HG02571 (cell line): ENCODE measurements around the gene MCF2L.
"Not testable (repeated sequence)": the region's sequence is repeated elsewhere in the genome, so short reads cannot be mapped to it uniquely, and the experiment has no call there.

Source experiments
- ATAC-seq: cut with Tn5 transposase; IDR thresholded peaks from one replicate; pipeline ENCODE4 v1.9.1; 2021; ENCODE audit warnings: mild to moderate bottlenecking, moderate library complexity; ENCODE audit not compliant: unreplicated experiment

MCF2L gene

GRCh38 chr13:113090806-113091205 is 121.8 kb downstream of the MCF2L start:
- ATAC-seq, result no peak

GRCh38 chr13:113091211-113091771 is 122.3 kb downstream of the MCF2L start:
- no peak for ATAC-seq

DNA sequence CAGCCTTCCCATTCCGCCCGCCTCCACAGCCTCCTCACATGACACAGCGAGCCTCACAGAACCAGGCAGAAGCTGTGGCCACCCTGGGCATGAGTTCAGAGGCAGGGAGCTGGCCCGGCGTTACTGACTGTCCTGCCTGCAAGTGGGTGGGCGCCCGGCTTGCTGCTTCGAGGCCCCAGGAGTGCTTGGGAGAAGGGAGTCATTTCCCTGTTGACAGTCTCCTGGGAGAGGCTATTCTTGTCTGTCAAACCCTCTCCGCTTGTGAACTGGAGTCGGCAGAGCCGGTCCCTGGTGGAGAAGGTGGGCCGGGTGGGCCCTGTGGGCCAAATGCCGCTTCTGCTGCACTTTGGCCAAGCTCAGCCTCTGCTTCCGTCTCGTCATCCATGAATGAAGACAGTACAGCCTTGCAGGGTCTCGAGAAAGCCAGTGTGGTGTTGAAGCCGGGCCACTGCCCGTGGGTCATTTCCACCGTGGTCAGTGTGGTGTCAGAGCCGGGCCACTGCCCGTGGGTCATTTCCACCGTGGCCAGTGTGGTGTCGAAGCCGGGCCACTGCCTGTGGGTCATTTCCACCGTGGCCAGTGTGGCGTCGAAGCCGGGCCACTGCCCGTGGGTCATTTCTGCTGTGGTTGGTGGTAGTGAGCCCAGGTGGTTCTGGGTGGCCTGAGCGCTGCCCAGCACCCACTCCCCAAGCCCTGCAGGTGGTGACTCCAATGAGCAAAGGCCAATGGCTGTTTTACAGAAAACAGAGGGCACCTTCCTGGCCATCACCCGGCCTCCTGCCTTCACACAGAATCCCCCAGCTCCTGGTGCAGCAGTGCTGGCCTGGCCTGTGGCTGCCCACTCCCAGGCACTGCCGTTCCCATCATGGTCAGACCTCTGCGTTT is 123.1 kb downstream of the MCF2L start:
- ATAC-seq, result no peak

DNA sequence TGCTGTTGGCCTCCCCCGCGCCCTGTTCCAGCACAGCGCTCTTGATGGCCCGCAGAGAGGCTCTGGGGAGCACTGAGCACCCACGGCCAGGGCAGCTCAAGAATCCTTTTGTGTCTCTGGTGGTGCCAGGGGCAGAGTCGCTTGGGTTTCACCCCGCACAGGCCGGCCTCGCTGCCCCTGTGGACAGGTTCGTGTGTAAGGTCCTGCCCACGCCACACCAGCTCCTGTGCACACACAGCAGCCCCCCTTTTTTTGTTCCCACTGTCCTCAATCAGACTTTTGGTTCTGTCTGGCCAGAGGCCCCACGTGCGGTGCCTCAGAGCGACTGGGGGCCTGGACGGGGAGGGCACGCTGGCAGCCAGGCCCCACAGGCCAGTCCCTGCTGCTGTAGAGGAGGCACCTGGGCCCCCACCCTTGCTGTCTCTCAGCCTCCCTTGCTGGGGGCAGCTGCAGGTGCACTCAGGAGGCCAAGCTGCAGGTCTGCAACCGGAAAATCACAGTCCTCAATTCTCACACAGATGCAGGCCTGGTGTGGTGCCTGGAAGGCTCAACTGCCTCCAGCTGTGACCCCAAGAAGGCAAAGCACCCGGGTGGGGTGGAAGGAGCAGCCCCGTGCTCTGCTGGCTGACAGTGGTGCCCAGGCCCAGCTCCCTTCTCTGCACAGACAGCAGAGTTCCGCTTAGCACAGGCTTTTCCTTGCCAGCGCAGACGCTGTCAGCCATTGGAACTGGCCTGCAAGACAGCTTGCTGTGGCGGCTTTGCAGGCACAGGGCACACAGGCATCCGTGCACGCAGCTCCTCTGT is 124.0 kb downstream of the MCF2L start:
- no peak for ATAC-seq

GRCh38 chr13:113093580-113094409 is 124.8 kb downstream of the MCF2L start:
- ATAC-seq, result no peak

- no peak for ATAC-seq
Measured at GRCh38 chr13:113094410-113094800, 125.4 kb downstream of the MCF2L start.

GRCh38 chr13:113095146-113096051 is 126.4 kb downstream of the MCF2L start:
- ATAC-seq, result no peak

DNA sequence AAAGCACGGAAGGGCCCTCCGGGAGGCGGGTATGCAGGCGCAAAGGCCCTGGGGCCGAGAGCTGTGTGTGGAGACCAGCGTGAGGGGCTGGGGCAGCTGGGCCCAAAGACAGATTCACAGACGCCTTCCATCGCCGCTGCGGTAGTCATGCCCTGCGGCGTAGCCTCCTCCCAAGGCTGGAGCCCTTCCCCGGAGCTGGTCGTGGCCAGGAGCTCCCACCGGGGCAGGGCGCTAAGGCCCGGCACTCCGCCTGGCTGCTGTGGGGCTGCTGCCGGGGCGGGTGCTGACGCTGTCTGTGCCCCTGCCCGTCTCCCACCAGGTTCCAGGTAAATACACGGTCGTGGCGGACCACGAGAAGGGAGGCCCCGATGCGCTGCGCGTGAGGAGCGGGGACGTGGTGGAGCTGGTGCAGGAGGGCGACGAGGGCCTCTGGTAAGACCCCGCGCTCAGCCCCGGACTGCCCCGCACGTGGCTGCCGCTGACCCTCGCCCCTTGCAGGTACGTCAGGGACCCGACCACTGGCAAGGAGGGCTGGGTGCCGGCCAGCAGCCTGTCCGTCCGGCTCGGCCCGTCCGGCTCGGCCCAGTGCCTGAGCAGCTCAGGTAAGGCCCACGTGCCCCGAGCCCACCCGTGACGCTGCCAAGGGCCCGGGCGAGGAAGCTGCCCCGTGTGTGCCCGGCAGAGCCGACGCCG is 127.2 kb downstream of the MCF2L start:
- ATAC-seq, result no peak

DNA sequence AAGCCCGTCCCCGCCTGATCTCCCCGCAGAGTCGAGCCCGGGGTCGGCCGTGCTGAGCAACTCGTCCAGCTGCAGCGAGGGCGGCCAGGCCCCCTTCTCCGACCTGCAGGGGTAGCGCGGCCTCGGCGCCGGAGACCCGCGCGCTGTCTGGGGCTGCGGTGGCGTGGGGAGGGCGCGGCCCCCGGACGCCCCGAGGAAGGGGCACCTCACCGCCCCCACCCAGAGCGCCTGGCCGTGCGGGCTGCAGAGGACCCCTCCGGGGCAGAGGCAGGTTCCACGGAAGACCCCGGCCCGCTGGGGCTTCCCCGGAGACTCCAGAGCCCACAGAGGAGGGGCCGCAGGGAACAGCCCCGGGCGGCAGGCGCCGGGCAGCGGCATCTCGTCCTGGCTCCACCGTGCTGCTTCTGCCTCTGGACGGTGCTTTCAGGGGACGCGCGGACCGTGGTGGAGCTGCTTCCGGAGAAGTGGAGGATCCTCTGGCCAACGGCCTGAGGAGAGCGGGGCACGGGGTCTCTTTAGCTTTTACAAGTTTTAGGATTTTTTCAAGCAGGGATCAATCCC is 127.8 kb downstream of the MCF2L start:
- ATAC-seq, result no peak

DNA sequence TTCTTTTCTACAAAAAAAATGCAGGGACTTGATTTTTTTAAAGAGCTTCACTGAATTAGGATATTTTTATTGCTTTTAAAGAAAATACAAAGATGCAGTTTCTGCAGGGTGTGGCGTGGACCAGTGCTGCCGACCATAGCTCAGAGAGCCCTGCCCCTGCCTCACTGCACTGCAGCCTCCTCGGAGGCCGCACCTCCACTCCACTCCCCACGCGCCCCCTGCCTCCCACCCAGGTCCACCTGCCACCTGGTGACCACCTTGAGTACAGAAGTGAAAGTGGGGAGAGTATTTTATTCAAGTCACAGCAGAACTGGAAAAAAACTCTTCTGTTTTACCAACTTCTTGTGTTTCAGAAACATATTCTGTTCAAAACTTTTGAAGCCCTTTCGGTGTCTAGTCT is 128.6 kb downstream of the MCF2L start:
- ATAC-seq, result no peak

DNA sequence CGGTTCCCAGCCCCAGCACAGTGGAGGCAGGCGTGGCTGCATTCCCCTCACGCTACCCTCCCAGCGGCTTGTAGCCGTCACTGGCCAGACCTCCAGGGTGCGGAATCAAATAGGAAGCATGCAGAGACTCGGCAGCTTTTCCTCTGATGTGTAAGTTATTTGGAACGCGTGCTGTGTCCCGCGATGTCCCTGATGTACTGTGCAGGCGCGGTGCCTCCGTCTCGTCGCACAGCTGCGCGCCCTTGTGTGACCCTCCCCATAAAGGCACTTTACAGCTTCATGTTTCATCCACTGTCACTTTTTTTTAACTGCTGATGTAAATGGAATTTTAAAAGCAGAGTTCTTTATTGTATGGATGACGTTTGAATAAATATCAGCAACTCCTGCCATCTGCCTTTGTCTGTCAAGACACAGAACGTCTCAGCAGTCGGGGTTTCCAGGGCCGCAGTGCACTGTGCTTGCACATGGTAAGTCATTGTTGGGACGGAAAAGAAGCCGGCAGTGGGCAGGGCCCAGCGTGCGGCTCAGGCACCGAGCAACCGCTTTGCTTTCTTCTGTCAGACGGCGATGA is 129.2 kb downstream of the MCF2L start:
- ATAC-seq, result no peak

DNA sequence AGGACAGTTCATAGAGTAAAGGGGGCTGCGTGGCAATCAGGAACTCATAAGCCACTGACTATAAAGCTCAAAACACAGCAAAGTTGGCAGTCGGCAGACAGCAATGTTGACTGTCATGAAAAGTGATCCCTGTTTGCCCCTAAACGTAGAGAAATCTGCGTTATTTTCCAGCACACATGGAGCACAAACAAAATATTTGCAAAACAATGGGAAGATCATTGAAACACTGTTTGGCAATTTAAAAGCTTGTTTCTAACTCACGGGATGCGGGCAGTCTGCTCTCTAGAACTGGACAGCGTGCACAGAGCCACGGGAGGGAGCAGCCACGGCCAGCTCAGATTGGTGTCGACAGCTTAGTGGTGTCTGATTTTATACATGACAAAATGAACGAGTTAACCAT is 130.1 kb downstream of the MCF2L start:
- no peak for ATAC-seq

DNA sequence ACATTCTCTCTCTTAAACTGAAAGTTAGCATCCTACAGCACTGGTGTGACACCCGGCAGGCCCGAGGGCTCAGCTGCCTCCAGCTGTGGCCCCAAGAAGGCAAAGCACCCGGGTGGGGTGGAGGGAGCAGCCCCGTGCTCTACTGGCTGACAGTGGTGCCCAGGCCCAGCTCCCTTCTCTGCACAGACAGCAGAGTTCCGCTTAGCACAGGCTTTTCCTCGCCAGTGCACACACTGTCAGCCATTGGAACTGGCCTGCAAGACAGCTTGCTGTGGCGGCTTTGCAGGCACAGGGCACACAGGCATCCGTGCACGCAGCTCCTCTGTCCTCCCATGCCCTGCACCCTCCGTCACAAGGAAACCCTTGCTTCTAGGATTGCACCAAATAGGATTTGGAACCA is 133.3 kb downstream of the MCF2L start:
- not testable (repeated sequence) for ATAC-seq

- no peak for ATAC-seq
Measured at GRCh38 chr13:113102727-113103126, 133.7 kb downstream of the MCF2L start.

- ATAC-seq, result no peak
Measured at GRCh38 chr13:113103646-113104045, 134.6 kb downstream of the MCF2L start.

GRCh38 chr13:113105032-113105920 is 136.3 kb downstream of the MCF2L start, which contains the start of gene F7:
F7 (plus strand) TSS chr13:113105791; CDS start chr13:113105842, 51 bp downstream.
- no peak for ATAC-seq

GRCh38 chr13:113105921-113106452 is 137.0 kb downstream of the MCF2L start:
- ATAC-seq, result no peak
